DOHH2 (cell line): ENCODE results near the gene MVB12B.

Source experiments
- CTCF ChIP-seq: fragments of 200-600 bp; sonication (generic); IDR thresholded peaks from one replicate; pipeline ENCODE4 v1.5.1; 2014; ENCODE audit warnings: antibody characterized with exemption, mild to moderate bottlenecking, low read depth, low read length; ENCODE audit not compliant: poor library complexity, severe bottlenecking
- EZH2phosphoT487 ChIP-seq: fragments of 200-600 bp; sonication (generic); IDR thresholded peaks from 2 replicates; pipeline ENCODE4 v1.6.1; 2017; ENCODE audit warnings: borderline replicate concordance, mild to moderate bottlenecking, antibody characterized with exemption, low read length, moderate library complexity, mixed read lengths

GRCh38 chr9:126291925-126292324 is 34.7 kb upstream of the MVB12B start:
- TF ChIP-seq CTCF = no peak
- no peak for TF ChIP-seq EZH2phosphoT487
